GM21825 (cell line): ENCODE results near the gene AOAH.
"Not testable (repeated sequence)": the region's sequence is repeated elsewhere in the genome, so short reads cannot be mapped to it uniquely, and the experiment has no call there.

ENCODE experiments used
- ATAC-seq: cut with Tn5 transposase; IDR thresholded peaks from one replicate; pipeline ENCODE4 v1.9.1; 2021; ENCODE audit warnings: mild to moderate bottlenecking, moderate library complexity; ENCODE audit not compliant: unreplicated experiment

Gene AOAH

GRCh38 chr7:36659172-36659516 is 65.2 kb downstream of the AOAH start:
- no peak for ATAC-seq

GRCh38 chr7:36658335-36659171 is 65.7 kb downstream of the AOAH start:
- no peak for ATAC-seq

- ATAC-seq, result no peak
Observed at GRCh38 chr7:36657036-36657660, 67.1 kb downstream of the AOAH start.

- ATAC-seq, result no peak
Observed at GRCh38 chr7:36654436-36654835, 69.9 kb downstream of the AOAH start.

DNA sequence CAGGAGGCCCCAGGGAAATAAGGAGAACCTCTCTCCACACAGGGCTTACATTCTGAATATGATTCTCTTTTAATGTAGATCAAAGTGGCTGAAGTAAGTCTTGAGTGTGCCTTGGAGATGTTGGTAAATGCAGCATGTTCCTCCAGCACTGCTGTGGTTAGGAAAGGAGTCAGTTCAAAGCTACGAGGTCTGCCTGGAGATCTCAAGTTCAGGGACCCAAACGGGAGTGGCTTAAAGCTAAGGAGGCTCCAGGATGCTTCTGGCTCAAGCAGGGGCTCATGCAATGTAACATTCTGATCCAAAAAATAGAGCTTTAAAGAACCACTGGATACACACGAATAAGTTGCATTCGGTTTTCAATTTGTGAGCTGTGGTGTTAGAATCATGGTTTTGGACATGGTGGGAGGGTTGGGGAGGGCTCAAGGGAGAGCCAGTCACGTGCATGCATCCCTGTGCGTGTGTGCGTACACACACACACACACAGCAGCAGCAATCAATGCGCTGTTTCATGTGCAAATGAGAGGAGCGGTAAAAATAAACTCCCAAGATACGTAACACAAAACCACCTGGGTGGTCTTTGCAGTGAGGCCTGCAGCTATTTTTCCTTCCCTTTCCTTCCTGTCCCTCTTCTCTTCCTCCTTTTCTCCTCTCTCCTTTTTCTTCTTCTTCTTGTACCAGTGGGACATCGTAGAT is 70.5 kb downstream of the AOAH start:
- no peak for ATAC-seq

DNA sequence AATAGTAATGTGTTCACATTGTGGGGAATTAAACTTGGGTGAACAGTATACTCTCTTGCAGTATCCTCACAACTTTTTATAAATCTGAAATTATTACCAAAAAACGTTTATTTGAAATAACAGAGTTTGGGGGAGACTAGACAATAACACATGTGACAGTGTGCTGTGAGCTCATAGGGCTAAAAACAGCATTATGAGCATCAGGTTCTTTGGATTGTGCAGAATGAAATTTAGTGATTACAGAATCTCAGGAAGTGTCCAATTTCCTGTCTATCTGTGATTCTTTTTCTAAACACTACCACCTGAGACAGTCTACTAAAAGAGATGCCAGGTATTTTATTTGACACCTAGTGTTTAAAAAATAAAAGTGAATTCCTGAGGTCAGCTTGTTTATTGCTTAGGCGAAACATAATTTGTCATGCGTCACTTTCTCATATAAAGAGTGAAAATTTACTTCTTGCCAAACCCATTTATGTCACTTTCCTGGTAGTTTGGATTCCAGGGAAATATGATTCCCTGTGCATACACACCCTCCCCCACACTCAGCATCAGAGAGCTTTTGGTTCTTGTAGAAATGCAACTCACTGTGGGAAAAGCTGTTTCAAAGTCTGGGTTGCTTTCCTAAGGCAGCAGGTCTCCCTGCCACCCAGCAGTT is 71.2 kb downstream of the AOAH start:
- ATAC-seq, result no peak

- no peak for ATAC-seq
Observed at GRCh38 chr7:36652431-36652830, 71.9 kb downstream of the AOAH start.

GRCh38 chr7:36651404-36651803 is 72.9 kb downstream of the AOAH start:
- ATAC-seq, result no peak

DNA sequence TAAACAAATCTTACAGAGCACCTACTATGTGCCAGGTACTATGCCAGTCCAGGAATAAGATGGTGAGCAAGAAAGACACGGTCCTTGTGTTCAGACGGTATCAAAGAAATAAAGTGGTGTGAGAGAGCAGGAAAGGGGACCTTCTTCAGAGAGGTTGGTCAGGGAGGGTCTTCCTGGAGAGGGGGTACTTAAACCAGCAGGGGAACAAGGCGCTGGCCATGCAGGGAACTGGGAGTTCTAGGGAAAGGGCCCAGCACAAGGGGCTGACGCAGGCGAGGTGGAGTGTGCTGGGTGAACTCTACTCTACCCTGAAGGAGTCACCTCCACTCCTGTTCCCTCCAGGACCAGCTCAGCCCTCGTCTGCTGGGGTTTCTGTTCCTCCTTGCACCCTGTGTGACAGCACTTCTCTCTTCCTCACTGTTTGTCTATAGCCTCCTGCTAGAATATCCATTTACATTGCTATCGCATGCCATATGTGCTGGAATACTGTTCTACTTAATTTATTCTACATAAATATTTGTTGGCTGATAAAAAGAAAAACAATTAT is 73.5 kb downstream of the AOAH start:
- no peak for ATAC-seq

DNA sequence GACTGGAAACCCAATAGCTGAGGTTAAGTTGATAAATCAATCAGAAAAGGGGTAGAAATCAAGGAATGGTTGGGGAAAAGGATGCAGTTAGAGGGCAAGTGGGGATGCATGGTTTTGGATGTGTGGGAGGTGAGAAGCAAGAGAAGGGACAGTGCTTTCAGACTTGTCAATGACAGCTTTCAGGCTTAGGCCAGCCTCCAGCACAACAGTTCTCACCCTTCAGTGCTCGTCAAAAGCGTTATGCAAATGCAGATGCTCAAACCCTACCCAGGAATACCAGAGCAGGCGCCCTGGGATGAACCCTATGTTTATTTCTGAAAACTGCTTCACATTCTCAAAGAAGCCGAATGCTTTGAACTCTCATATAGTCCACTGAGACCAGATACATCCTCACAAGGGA is 74.0 kb downstream of the AOAH start:
- no peak for ATAC-seq

DNA sequence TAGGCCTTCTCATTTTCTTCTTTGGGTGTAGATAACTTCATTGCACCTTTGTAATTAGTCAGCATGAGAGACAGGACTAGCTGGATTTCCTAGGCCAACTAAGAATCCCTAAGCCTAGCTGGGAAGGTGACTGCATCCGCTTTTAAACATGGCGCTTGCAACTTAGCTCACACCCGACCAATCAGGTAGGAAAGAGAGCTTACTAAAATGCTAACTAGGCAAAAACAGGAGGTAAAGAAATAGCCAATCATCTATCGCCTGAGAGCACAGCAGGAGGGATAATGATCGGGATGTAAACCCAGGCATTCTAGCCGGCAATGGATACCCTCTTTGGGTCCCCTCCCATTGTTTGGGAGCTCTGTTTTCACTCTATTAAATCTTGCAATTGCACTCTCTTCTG is 75.0 kb downstream of the AOAH start:
- ATAC-seq, result not testable (repeated sequence)

GRCh38 chr7:36648441-36648840 is 75.9 kb downstream of the AOAH start:
- no peak for ATAC-seq

DNA sequence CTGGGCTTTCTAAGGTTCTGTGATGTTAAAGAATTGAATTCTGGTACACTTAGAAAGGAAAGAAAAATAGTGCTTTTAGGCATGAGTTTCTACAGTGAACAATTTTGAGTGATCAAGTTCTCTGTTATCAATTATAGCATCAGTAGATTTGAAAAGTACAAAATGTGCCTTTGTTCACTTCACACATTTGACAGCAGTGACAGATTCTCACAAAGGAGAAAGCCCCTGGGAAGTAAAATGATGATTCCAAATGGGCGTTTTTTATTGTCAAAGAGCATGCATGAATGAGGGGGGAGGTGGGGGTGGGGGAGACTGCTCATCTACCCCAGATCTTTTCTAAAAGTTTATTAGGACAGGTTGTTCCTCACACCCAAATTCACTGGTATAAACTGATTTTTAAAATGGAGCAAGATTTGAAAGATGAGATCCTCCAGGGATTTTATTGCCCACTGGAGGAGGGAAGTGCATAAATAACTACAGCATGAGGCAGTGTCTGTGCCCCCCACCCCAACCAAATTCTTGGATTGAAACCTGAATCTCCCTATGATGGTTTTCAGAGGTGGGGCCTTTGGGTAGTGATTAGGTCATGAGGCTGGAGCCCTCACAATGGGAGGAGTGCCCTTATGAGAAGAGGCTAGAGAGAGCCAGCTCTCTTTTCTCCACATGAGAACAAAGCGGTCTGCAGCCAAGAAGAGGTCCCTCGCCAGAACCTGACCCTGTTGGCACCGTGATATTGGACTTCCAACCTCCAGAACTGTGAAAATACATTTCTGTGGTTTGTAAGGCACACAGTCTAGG is 79.5 kb downstream of the AOAH start:
- ATAC-seq, result no peak

DNA sequence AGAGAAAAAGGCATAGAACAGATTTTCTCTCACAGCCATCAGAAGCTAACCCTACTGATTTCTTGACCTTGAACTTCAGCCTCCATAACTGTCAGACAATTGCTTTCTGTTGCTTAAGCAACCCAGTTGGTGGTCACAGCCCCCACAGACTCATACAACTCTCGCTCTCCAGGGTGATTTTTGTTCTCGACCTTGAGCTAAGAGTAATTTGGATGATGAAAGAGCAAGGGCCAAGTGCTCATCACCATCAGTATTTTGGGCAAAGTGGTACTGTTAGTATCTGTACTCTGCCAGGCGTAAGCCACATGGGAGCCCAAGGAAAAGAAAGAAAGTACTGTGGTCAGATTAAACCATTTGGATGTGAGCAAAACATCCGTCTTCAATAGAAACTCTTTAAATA is 81.9 kb downstream of the AOAH start:
- no peak for ATAC-seq

DNA sequence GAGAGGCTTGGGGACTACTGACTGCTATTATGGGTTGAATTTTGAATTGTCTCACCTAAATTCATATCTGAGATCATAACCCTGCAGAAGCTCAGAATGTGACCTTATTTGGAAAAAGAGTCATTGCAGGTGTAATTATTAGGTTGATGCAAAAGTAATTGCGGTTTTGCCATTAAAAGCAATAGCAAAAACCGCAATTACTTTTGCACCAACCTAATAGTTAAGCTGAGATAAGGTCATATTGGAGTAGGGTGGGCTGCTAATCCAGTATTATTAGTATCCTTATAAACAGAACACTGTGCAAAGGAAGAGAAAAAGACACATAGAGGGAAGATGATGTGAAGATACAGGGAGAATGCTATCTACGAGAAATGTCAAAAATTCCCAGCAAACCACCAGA is 82.3 kb downstream of the AOAH start:
- no peak for ATAC-seq

DNA sequence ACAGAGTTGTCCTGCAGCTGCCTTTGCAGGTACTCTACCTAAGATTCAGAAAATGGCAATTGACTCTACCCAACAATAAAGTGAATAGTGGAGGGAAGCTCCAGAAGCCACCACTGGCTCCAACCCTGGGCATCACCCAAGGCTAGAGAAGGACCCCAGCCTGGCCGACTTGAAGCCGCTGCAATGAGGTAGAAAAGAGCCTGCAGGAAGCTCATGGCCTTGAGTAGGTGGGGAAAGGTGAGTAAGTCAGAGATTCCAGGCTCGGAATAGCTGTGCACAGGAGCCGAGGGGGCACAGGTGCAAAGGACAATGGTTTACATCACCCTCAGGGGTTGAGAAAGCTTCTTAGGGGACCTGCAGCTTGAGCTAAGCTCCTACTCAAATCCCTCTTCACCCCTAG is 83.6 kb downstream of the AOAH start:
- no peak for ATAC-seq

DNA sequence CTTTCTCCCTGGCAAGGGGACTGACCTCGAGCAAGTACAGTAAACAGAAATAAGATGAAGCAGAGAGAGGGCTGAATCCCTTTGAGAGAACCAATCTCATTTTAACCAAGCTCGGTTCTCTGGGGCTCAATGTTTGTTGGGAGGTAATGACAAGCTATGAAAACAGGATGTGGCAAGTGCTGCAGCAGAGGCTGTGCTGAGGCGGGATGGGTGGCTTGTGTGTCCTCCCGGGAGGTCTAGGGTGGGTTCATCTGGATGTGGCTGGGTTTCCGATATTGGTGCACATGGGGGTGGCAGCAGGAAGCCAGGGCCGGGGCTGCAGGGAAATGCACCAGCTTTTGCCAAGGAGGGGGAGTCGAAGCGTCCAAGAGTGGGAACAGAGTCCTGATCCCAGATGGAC is 84.5 kb downstream of the AOAH start:
- ATAC-seq, result no peak

DNA sequence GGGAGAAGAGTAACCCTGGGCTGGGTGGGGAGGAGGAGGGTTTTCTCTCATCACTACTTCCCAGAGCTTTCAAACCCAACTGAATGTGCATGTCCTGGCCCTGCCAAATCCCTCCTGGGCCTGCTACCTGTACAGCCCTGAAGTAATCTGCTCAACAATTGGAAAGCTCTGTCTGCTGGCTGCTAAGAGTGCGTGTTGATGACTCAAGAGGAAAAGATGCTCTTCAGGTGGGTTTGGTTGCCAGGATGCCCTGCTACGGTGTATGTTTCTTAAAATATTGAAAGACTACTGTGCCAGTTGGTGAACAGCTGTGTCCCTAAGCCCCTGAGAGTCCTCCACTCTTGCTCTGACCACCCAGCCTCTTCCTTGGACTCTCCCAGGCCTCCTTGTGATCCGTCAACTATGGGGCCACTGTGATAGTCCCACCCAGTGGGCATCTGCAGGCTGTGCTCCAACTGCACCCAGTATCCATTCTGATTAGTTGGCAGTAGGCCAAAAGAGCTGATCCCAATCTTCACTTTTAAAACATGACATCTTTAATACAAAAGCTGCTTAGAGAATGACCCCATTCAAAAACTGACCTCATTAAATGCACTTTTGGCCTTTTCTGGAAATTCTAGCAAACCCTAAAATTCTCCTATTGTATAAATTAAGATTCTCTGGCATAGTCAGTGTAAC is 85.6 kb downstream of the AOAH start:
- ATAC-seq, result no peak

DNA sequence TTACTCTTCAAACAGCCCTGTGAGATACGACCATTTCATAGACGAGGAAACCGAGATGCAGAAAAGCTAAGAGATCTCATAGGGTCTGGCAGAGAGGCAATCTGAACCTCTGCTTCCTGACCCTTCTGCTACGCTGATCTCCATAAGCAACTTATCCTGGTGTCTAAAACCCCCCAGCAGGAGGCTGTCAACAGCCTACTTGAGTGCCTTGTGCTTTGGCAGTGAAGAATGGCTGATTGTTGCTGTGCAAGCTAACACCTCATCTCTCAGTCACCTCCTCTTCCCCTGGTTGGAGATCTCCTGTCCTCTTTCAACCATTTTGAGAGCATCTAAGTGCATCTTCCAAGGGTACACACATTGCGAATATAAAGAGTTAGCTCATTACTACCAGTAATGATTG is 86.2 kb downstream of the AOAH start:
- ATAC-seq, result no peak

DNA sequence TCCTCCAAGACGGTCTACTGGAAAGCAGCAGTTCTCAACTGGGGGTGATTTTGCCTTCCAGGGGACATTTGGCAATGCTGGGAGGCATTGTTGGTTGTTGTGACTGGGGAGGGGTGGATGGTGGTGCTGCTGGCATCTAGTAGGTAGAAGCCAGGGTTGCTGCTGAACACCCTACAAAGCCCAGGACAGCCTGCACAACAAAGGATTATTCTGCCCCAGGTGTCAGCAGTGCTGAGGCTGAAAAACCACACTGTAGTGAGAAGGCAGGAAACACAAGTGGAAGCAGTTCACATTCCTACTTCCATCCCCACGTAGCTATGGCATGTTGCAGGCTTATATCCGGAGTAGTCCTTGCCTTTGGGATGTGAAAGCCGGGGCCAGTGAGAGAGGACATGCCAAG is 86.9 kb downstream of the AOAH start:
- no peak for ATAC-seq
